Right kidney (tissue), 9 donors: ENCODE measurements around the gene POMP.

Source experiments
- DNase-seq: peaks from one replicate; pipeline ENCODE4 v3.0.0-alpha.2; 2016
- long read RNA-seq, 8 donors: transcript quantifications; one replicate each; lab custom pipeline, GENCODE V29; 2026

Gene POMP, protein sequence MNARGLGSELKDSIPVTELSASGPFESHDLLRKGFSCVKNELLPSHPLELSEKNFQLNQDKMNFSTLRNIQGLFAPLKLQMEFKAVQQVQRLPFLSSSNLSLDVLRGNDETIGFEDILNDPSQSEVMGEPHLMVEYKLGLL
- long read RNA-seq, donor 1, transcript POMP-201 (6 exons, 1,330 nt), result major isoform, 184 of 215 reads
- long read RNA-seq, donor 1, partial matches to known transcripts, result 31 of 215 reads
- long read RNA-seq, donor 1, other reads (novel, unspliced or antisense), result 0 of 215 reads
- long read RNA-seq, donor 2, transcript POMP-201 (6 exons, 1,330 nt), result major isoform, 110 of 151 reads
- long read RNA-seq, donor 2, partial matches to known transcripts, result 41 of 151 reads
- long read RNA-seq, donor 2, other reads (novel, unspliced or antisense), result 0 of 151 reads
- long read RNA-seq, donor 3, transcript POMP-201 (6 exons, 1,330 nt), result major isoform, 66 of 87 reads
- long read RNA-seq, donor 3, partial matches to known transcripts, result 21 of 87 reads
- long read RNA-seq, donor 3, other reads (novel, unspliced or antisense), result 0 of 87 reads
- long read RNA-seq, donor 4, transcript POMP-201 (6 exons, 1,330 nt), result major isoform, 117 of 147 reads
- long read RNA-seq, donor 4, partial matches to known transcripts, result 30 of 147 reads
- long read RNA-seq, donor 4, other reads (novel, unspliced or antisense), result 0 of 147 reads
- long read RNA-seq, donor 5, transcript POMP-201 (6 exons, 1,330 nt), result major isoform, 182 of 206 reads
- long read RNA-seq, donor 5, partial matches to known transcripts, result 24 of 206 reads
- long read RNA-seq, donor 5, other reads (novel, unspliced or antisense), result 0 of 206 reads
- long read RNA-seq, donor 6, transcript POMP-201 (6 exons, 1,330 nt), result major isoform, 108 of 142 reads
- long read RNA-seq, donor 6, partial matches to known transcripts, result 34 of 142 reads
- long read RNA-seq, donor 6, other reads (novel, unspliced or antisense), result 0 of 142 reads
- long read RNA-seq, donor 7, transcript POMP-201 (6 exons, 1,330 nt), result major isoform, 194 of 255 reads
- long read RNA-seq, donor 7, partial matches to known transcripts, result 56 of 255 reads
- long read RNA-seq, donor 7, other reads (novel, unspliced or antisense), result 5 of 255 reads
- long read RNA-seq, donor 8, transcript POMP-201 (6 exons, 1,330 nt), result major isoform, 122 of 154 reads
- long read RNA-seq, donor 8, partial matches to known transcripts, result 32 of 154 reads
- long read RNA-seq, donor 8, other reads (novel, unspliced or antisense), result 0 of 154 reads

- peak; percentile 89 for DNase-seq
Observed at GRCh38 chr13:28658796-28659620, at the start of gene POMP. POMP (plus strand) TSS chr13:28659130; CDS start chr13:28659185, 55 bp downstream.

- DNase-seq, result no peak
Observed at GRCh38 chr13:28609381-28609780, 49.5 kb upstream of the POMP start.

- no peak for DNase-seq
Observed at GRCh38 chr13:28609926-28610325, 49.0 kb upstream of the POMP start.

- DNase-seq, result no peak
Observed at GRCh38 chr13:28610996-28611395, 47.9 kb upstream of the POMP start.

GRCh38 chr13:28611654-28612131, 47.2 kb upstream of the POMP start:
- no peak for DNase-seq

DNA sequence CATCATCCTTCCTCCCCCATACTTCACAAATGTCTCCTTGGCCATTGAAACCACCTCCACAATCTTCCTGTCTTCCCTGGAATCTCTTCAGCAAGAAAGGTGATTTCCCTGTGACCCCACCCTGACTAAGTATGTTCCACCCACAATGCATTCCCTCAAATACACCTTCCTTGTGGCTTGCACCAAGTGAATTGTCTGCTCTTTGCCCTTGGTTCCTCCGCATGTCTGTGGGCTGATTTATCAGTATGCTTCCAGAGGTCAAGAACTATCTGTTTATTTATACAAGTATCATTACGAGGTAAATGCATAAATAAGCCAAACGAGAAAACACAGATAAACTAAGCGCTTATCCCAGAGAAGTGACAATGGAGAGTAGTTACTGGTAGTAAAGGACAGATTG, 45.4 kb upstream of the POMP start:
- no peak for DNase-seq

GRCh38 chr13:28615916-28616446, 42.9 kb upstream of the POMP start:
- DNase-seq, result no peak

- DNase-seq, result no peak
Observed at GRCh38 chr13:28618230-28618994, 40.5 kb upstream of the POMP start.

- DNase-seq, result no peak
Observed at GRCh38 chr13:28620011-28620830, 38.7 kb upstream of the POMP start.

- DNase-seq, result no peak
Observed at GRCh38 chr13:28621449-28621848, 37.5 kb upstream of the POMP start.

- DNase-seq, result no peak
Observed at GRCh38 chr13:28622286-28622685, 36.6 kb upstream of the POMP start.

DNA sequence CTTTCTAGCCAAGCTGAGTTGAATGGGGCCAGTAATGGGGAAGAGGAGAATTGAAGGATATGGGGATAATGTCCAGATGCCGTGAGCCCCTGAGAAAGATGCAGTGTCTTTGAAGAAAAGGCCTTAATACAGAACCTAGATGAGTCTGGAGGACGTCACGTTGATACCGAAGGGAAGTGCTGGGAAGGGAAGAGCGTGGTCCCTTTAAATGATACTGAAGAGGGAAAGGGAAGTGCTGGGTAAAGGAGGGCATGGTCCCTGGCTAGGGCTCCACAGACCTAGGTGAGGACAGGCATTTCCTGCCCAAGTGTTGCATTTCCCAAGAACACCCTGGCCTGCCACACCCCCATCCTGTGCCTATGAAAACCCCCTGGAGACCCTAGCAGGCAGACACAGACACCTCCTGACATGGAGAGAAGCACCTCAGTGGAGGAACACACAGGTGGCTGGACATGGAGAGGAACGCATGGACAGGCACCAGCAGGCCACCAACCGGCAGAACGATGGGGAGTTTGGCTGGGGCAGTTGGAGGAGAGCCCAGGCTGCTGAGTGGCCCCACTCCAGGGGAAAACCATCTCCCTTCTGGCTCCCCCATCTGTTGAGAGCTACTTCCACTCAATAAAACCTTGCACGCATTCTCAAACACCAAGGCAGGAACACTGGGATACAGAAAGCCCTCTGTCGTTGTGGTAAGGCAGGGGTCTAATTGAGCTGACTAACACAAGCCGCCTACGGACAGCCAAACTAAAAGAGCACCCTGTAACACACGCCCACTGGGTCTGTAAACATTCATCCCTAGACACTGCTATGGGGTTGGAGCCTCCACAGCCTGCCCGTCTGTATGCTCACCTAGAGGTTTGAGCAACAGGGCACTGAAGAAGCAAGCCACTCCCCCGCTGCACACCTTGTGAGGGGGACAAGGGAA, 34.9 kb upstream of the POMP start:
- DNase-seq, result no peak

DNA sequence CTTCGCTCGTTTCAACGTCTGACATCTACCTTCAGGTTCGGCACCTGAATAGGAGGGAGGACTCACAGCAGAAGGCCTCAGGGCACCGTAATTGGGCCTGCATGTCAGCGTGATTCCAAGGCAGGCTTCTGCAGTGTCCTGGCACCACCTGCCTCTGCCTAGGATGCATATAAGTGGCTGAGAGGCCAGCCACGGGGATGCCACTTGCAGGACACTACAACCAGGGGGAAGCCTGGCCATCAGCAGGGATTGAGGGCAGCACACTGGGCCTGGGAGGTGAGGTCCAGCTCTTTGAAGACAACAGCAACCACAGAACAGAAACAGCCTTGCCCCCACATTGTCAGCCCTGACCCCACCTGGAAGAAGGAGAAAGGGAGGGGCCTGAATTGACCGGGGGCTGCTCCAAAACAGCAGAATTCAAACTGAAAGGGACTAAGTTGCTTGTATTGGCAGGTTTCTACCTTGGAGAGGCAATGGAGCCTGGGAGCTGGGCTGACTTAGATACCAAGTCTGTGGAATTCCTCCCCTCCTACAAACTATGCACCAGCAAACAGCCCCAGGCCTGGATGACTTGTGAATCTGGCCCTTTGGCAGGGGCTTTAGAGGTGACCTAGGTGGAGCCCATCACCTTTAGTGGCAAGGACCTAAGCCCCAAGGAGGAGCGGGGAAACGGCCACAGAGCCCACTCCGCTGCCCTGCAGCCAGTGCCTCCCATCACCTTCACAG, 34.1 kb upstream of the POMP start:
- no peak for DNase-seq

DNA sequence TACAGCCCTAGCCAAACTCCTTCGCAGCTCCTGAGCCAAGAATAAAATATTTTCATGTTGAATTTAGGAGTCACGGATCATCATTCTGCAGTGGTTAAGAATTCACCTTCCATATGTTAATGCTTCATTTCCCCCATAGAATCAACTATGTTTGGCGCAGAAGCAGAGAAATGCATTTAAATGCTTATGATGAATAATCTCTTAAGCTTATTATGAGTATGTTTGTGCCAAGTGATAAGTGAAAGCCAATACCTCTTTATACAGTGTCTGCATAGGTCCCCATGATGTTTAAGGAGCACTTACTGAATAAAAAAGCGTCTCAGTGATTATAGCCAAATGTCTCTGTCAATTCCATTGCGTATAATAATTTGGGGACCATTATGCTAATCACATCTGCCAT, 32.7 kb upstream of the POMP start:
- no peak for DNase-seq

- no peak for DNase-seq
Observed at GRCh38 chr13:28628241-28628640, 30.7 kb upstream of the POMP start.

GRCh38 chr13:28630869-28631268, 28.1 kb upstream of the POMP start:
- DNase-seq, result no peak

DNA sequence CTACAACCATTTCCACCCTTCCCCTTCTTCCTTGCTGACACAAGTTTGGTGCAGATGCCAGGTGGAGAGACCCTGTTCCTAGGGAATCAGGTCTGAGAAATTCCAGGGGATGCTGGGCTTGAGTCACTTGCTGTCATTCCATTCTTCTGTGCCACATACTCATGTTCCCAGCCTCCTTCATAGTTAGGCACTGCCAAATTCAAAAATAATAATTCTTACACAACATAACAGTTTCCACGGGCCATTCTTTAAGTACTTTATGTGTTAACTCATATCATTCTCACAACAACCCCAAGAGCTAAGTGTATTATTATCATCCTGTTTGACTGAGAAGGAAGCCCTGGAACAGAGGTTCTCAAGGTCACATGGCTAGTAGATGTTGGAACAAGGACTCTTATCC, 27.1 kb upstream of the POMP start:
- DNase-seq, result no peak

DNA sequence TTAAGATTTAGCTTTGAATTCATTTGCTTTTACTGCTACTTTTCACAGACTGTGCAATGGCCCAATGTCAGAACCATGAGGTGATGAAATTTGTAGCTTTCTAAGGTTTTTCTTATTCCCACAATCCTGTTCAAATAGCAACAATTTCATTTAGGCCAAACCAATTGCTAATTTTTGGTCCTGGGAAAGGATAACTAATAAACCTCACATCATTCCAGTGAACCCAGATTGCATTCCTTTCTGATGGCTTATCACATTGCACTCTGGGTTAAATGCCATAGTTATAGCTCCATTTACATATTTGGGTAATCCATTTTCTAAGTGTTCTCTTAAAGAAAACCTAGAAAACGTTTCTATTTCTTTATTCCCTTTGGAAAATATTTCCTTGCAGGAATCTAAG, 22.9 kb upstream of the POMP start:
- DNase-seq, result no peak
